ENCODE measurements around the gene LBX1. TPM values are rescaled to one million over a fixed set of nuclear protein-coding genes. Genes with fewer than 3 reads are reported as not detected.

LBX1 gene, protein sequence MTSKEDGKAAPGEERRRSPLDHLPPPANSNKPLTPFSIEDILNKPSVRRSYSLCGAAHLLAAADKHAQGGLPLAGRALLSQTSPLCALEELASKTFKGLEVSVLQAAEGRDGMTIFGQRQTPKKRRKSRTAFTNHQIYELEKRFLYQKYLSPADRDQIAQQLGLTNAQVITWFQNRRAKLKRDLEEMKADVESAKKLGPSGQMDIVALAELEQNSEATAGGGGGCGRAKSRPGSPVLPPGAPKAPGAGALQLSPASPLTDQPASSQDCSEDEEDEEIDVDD
- total RNA-seq (not detected), total RNA-seq (0 to 0.18 (median 0) reads per million in 172 experiments)
- not detected for polyA plus RNA-seq (2013, experiment 1 of 2)
- 0.03 TPM for polyA plus RNA-seq (2013, experiment 2 of 2)

DNA sequence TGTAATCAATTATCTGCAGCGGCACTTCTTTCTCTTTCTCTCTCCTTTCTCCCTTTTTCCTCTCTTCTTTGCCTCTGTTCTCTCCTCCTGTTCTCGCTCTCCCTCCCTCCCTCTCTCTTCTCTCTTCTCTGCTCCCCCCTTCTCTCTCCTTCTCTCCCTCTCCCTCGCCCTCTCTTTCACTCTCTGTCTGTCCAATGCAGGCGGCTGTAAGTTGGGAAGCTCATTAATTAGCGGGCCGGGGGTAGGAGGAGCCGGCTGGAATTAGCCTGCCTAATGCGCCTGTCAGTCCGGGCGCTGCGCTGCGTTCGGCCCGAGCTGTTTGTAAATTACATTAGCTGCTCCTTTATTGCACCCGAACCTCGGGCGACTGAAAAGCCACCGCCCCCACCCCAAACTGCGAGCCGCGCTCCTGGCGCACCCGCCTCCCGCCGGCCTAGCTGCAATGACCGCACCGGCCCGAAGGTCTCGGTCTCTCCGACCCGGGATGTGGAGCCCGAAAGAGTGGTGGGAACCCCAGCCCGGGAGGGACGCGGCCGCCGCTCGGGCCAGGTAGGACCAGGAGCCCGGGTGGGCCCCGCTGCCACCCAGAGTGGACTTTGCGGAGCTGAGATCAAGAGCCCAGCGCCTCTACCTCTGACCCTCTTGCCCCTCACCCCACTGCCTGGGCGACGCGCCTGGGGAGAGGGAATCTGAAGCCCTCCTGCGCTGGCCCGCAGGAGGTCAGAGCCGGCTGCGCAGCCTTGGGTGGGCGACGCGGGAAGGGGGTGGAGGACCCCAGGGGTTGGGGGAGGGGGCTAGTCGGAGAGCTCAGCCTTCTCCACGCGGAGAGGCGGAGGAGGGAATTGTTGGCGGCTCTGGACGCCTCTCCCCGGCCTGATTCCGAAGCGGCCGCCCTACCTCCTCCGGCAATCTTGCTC is at the start of gene LBX1:
LBX1 (minus strand) TSS at position 198 of the 917 bp plus-strand sequence. CDS start 648 bp downstream, outside the sequence.
- Mint-ChIP-seq H3K4me1 (ENCODE audit: low read depth) (peaks cover 42% of the 10 kb centered on the region), H3K9me3 (no peaks in the 10 kb centered on the region), H3K4me3 (peak within 1 kb of the TSS; percentile 79), H3K36me3 (ENCODE audit: low read depth) (no peaks in the 10 kb centered on the region), H3K27me3 (peaks cover 88% of the 10 kb centered on the region), H3K27ac (no peak within 1 kb of the TSS)
- Histone ChIP-seq H3K36me3 (ENCODE audit: insufficient read depth, low read length) (no peaks in the 10 kb centered on the region), H3K4me3 (ENCODE audit: low read length) (no peak within 1 kb of the TSS), H3K27me3 (ENCODE audit: control insufficient read depth in 1 of 2, insufficient read depth in 2 of 2, low read length in 2 of 2) (peaks cover 83 to 98% of the 10 kb centered on the region in 2 experiments), H3K4me1 (ENCODE audit: insufficient read depth, low read length) (peaks cover 56% of the 10 kb centered on the region), H3K27ac (ENCODE audit: low read depth in 1 of 2, low read length in 2 of 2) (no peak within 1 kb of the TSS), H3K9me3 (ENCODE audit: control insufficient read depth in 1 of 2, insufficient read depth in 1 of 2, low read length in 2 of 2) (peaks cover 0 to 43% of the 10 kb centered on the region in 2 experiments)
- intact Hi-C loops (cut with DNase I, micrococcal nuclease) = no loop called here
- ChIA-PET POLR2A (no interaction called here), CTCF (no interaction called here)
- DNase-seq = no peak
- TF ChIP-seq, protein P1, sequence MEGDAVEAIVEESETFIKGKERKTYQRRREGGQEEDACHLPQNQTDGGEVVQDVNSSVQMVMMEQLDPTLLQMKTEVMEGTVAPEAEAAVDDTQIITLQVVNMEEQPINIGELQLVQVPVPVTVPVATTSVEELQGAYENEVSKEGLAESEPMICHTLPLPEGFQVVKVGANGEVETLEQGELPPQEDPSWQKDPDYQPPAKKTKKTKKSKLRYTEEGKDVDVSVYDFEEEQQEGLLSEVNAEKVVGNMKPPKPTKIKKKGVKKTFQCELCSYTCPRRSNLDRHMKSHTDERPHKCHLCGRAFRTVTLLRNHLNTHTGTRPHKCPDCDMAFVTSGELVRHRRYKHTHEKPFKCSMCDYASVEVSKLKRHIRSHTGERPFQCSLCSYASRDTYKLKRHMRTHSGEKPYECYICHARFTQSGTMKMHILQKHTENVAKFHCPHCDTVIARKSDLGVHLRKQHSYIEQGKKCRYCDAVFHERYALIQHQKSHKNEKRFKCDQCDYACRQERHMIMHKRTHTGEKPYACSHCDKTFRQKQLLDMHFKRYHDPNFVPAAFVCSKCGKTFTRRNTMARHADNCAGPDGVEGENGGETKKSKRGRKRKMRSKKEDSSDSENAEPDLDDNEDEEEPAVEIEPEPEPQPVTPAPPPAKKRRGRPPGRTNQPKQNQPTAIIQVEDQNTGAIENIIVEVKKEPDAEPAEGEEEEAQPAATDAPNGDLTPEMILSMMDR (IDR thresholded peaks at IDR 0.05) = no peak
- no peak for ATAC-seq (ENCODE audit: poor library complexity)

DNA sequence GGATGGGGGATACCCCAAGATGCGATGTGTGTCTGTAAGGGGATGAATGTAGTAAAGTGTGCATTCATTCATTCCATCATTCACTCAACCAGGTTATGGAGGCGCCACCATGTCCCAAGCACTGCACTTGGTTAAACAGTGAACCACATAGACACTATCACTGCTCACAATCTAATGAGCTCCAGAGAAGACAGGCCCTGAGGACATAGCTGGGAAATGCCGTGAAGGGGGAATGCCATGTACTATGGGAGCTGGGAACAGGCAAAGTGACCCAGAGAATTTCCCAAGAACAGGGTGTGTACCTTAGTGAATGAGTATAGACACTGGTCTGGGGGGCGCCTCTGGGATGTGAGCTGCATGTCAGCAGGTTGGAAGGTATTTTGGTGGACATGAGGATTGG is 44.5 kb upstream of the LBX1 start:
- Mint-ChIP-seq H3K27me3 (peaks cover 40% of the 10 kb centered on the region), H3K4me3 (no peak overlapping the region), H3K27ac (no peak overlapping the region), H3K9me3 (no peaks in the 10 kb centered on the region), H3K4me1 (ENCODE audit: low read depth) (no peaks in the 10 kb centered on the region), H3K36me3 (ENCODE audit: low read depth) (no peaks in the 10 kb centered on the region)
- ChIA-PET POLR2A (no interaction called here), CTCF (no interaction called here)
- H3K4me1 ChIP-seq (ENCODE audit: insufficient read depth, low read length) = peaks cover 2% of the 10 kb centered on the region
- no peaks in the 10 kb centered on the region for H3K36me3 ChIP-seq (ENCODE audit: insufficient read depth, low read length)
- DNase-seq (no peak), ATAC-seq (ENCODE audit: poor library complexity) (no peak)
- TF ChIP-seq, protein P1 (IDR thresholded peaks at IDR 0.05) = no peak
- H3K9me3 ChIP-seq (ENCODE audit: control insufficient read depth in 1 of 2, insufficient read depth in 1 of 2, low read length in 2 of 2) = no peaks in the 10 kb centered on the region
- no peak overlapping the region for H3K27ac ChIP-seq (ENCODE audit: low read depth in 1 of 2, low read length in 2 of 2)
- no peak overlapping the region for H3K4me3 ChIP-seq (ENCODE audit: low read length)
- intact Hi-C loops (cut with DNase I, micrococcal nuclease) = loop anchor here (2.0 to 10.0 kb wide), 2 partner anchors 169 to 291 kb away; no protein-coding TSS in a partner anchor
- peaks cover 0 to 7% of the 10 kb centered on the region in 2 experiments for H3K27me3 ChIP-seq (ENCODE audit: control insufficient read depth in 1 of 2, insufficient read depth in 2 of 2, low read length in 2 of 2)

DNA sequence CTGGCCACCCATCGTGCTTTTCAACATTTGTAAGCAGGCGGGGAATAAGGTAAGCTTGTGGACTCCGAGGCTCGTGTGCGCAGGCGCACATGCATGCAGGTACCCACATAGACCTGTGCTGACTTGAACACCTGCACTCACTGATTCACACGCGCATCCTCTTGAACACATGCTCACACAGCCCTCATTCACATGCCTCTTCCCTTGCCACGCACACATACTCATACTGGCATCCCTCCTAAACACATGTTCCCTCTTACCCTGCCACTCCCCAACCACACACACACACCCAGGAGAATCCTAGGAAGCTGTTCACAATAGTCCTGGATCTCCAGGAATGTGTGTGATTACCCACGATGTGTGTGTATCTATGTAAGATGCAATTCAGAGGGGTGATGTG is 44.1 kb upstream of the LBX1 start:
- intact Hi-C loops (cut with DNase I, micrococcal nuclease) = loop anchor here (2.0 to 10.0 kb wide), 2 partner anchors 169 to 291 kb away; no protein-coding TSS in a partner anchor
- Histone ChIP-seq H3K9me3 (ENCODE audit: control insufficient read depth in 1 of 2, insufficient read depth in 1 of 2, low read length in 2 of 2) (no peaks in the 10 kb centered on the region), H3K36me3 (ENCODE audit: insufficient read depth, low read length) (no peaks in the 10 kb centered on the region), H3K27me3 (ENCODE audit: control insufficient read depth in 1 of 2, insufficient read depth in 2 of 2, low read length in 2 of 2) (peaks cover 0 to 7% of the 10 kb centered on the region in 2 experiments), H3K4me3 (ENCODE audit: low read length) (no peak overlapping the region), H3K27ac (ENCODE audit: low read depth in 1 of 2, low read length in 2 of 2) (no peak overlapping the region), H3K4me1 (ENCODE audit: insufficient read depth, low read length) (peaks cover 2% of the 10 kb centered on the region)
- TF ChIP-seq, protein P1 (IDR thresholded peaks at IDR 0.05) = no peak
- peaks cover 42% of the 10 kb centered on the region for H3K27me3 Mint-ChIP-seq
- H3K4me1 Mint-ChIP-seq (ENCODE audit: low read depth) = no peaks in the 10 kb centered on the region
- DNase-seq (no peak), ATAC-seq (ENCODE audit: poor library complexity) (no peak)
- POLR2A ChIA-PET = no interaction called here
- no peaks in the 10 kb centered on the region for H3K36me3 Mint-ChIP-seq (ENCODE audit: low read depth)
- CTCF ChIA-PET = no interaction called here
- H3K4me3 Mint-ChIP-seq = no peak overlapping the region
- H3K9me3 Mint-ChIP-seq = no peaks in the 10 kb centered on the region
- H3K27ac Mint-ChIP-seq = no peak overlapping the region

Measured in CD4-positive, alpha-beta T cell (primary cell).